ENCODE results near the gene DESI2.
"Not testable (repeated sequence)": the region's sequence is repeated elsewhere in the genome, so short reads cannot be mapped to it uniquely, and the experiment has no call there.

Gene DESI2

GRCh38 chr1:244654108-244655038 lies 1.4 kb downstream of the DESI2 start:
- Histone ChIP-seq H3K4me1 (peaks cover 32% of the 10 kb centered on the region), H3K4me3 (peak overlapping the region; percentile 95), H3K27me3 (no peaks in the 10 kb centered on the region), H4K20me1 (peaks cover 55% of the 10 kb centered on the region), H3K9me3 (peaks cover 26% of the 10 kb centered on the region), H3K27ac (peak overlapping the region; percentile 97), H3K36me3 (peaks cover 32% of the 10 kb centered on the region), H3K4me2 (peak overlapping the region; percentile 79), H3K9ac (peak overlapping the region; percentile 98)
- no peak for TF ChIP-seq Cebpa-rat (IDR thresholded peaks at IDR 0.05)

GRCh38 chr1:244655186-244655585 lies 2.3 kb downstream of the DESI2 start:
- H3K9me3 ChIP-seq = peaks cover 35% of the 10 kb centered on the region
- peaks cover 32% of the 10 kb centered on the region for H3K4me1 ChIP-seq
- H3K9ac ChIP-seq = peak overlapping the region; percentile 98
- H3K4me2 ChIP-seq = peak overlapping the region; percentile 79
- peaks cover 57% of the 10 kb centered on the region for H4K20me1 ChIP-seq
- peak overlapping the region; percentile 95 for H3K4me3 ChIP-seq
- TF ChIP-seq Cebpa-rat (IDR thresholded peaks at IDR 0.05) = no peak
- H3K36me3 ChIP-seq = peaks cover 40% of the 10 kb centered on the region
- peak overlapping the region; percentile 97 for H3K27ac ChIP-seq
- no peaks in the 10 kb centered on the region for H3K27me3 ChIP-seq

GRCh38 chr1:244657421-244657820 lies 4.5 kb downstream of the DESI2 start:
- no peak overlapping the region for H3K27ac ChIP-seq
- H4K20me1 ChIP-seq = peaks cover 57% of the 10 kb centered on the region
- no peak for TF ChIP-seq Cebpa-rat (IDR thresholded peaks at IDR 0.05)
- H3K9me3 ChIP-seq = peaks cover 45% of the 10 kb centered on the region
- H3K36me3 ChIP-seq = peaks cover 51% of the 10 kb centered on the region
- no peak overlapping the region for H3K9ac ChIP-seq
- no peak overlapping the region for H3K4me3 ChIP-seq
- peaks cover 31% of the 10 kb centered on the region for H3K4me1 ChIP-seq
- no peak overlapping the region for H3K4me2 ChIP-seq
- no peaks in the 10 kb centered on the region for H3K27me3 ChIP-seq

- peaks cover 51% of the 10 kb centered on the region for H3K36me3 ChIP-seq
- H3K27ac ChIP-seq = no peak overlapping the region
- no peak overlapping the region for H3K4me2 ChIP-seq
- no peak overlapping the region for H3K9ac ChIP-seq
- no peaks in the 10 kb centered on the region for H3K27me3 ChIP-seq
- H3K4me3 ChIP-seq = no peak overlapping the region
- no peak for TF ChIP-seq Cebpa-rat (IDR thresholded peaks at IDR 0.05)
- peaks cover 53% of the 10 kb centered on the region for H3K4me1 ChIP-seq
- peaks cover 45% of the 10 kb centered on the region for H3K9me3 ChIP-seq
- peaks cover 50% of the 10 kb centered on the region for H4K20me1 ChIP-seq
These were observed 6.8 kb downstream of the DESI2 start for GRCh38 chr1:244659694-244660093.

GRCh38 chr1:244660595-244660994 lies 7.7 kb downstream of the DESI2 start:
- Histone ChIP-seq H3K27me3 (no peaks in the 10 kb centered on the region), H4K20me1 (peaks cover 50% of the 10 kb centered on the region), H3K36me3 (peaks cover 51% of the 10 kb centered on the region), H3K4me1 (peaks cover 53% of the 10 kb centered on the region), H3K27ac (no peak overlapping the region), H3K4me2 (no peak overlapping the region), H3K9ac (no peak overlapping the region), H3K9me3 (peaks cover 45% of the 10 kb centered on the region), H3K4me3 (no peak overlapping the region)
- no peak for TF ChIP-seq Cebpa-rat (IDR thresholded peaks at IDR 0.05)

- Histone ChIP-seq H3K4me2 (peak overlapping the region; percentile 75), H3K4me1 (peaks cover 56% of the 10 kb centered on the region), H3K27ac (0 out of 2 replicates have a peak overlapping the region, but pooled peaks have one; percentile 48), H4K20me1 (peaks cover 52% of the 10 kb centered on the region), H3K9me3 (peaks cover 39% of the 10 kb centered on the region), H3K36me3 (peaks cover 43% of the 10 kb centered on the region)
- not testable (repeated sequence) for H3K27me3 ChIP-seq, H3K4me3 ChIP-seq, H3K9ac ChIP-seq
These were observed 8.8 kb downstream of the DESI2 start for GRCh38 chr1:244661569-244662312.

- peak overlapping the region; percentile 12; the same call in 1 of the 2 replicates for H3K4me3 ChIP-seq
These were observed 9.7 kb downstream of the DESI2 start for GRCh38 chr1:244662599-244662998.

GRCh38 chr1:244664353-244664752 lies 11.4 kb downstream of the DESI2 start:
- Histone ChIP-seq H4K20me1 (peaks cover 47% of the 10 kb centered on the region), H3K4me2 (peak overlapping the region; percentile 75), H3K4me1 (peaks cover 55% of the 10 kb centered on the region), H3K36me3 (peaks cover 34% of the 10 kb centered on the region), H3K9ac (peak overlapping the region; percentile 16; the same call in 1 of the 2 replicates), H3K27ac (peak overlapping the region; percentile 48), H3K27me3 (no peaks in the 10 kb centered on the region), H3K4me3 (no peak overlapping the region), H3K9me3 (peaks cover 34% of the 10 kb centered on the region)
- TF ChIP-seq Cebpa-rat (IDR thresholded peaks at IDR 0.05) = no peak

More at GRCh38 chr1:244662599-244662998, 9.7 kb downstream of the DESI2 start:
- Histone ChIP-seq H4K20me1 (peaks cover 56% of the 10 kb centered on the region), H3K9me3 (peaks cover 33% of the 10 kb centered on the region), H3K27me3 (no peaks in the 10 kb centered on the region), H3K9ac (no peak overlapping the region), H3K36me3 (peaks cover 42% of the 10 kb centered on the region), H3K4me1 (peaks cover 62% of the 10 kb centered on the region), H3K27ac (peak overlapping the region; percentile 48), H3K4me2 (peak overlapping the region; percentile 75)
- no peak for TF ChIP-seq Cebpa-rat (IDR thresholded peaks at IDR 0.05)

- peaks cover 55% of the 10 kb centered on the region for H3K4me1 ChIP-seq
These were observed 12.9 kb downstream of the DESI2 start for GRCh38 chr1:244665771-244666217.

GRCh38 chr1:244666672-244667418 lies 13.9 kb downstream of the DESI2 start:
- H3K4me3 ChIP-seq, H3K9ac ChIP-seq, H3K27me3 ChIP-seq, H3K27ac ChIP-seq: not testable (repeated sequence)
- H3K4me2 ChIP-seq = peak overlapping the region; percentile 28; the same call in 1 of the 2 replicates
- H3K36me3 ChIP-seq = peaks cover 39% of the 10 kb centered on the region
- peaks cover 46% of the 10 kb centered on the region for H4K20me1 ChIP-seq
- H3K9me3 ChIP-seq = peaks cover 40% of the 10 kb centered on the region
- H3K4me1 ChIP-seq = peaks cover 55% of the 10 kb centered on the region

More at GRCh38 chr1:244665771-244666217, 12.9 kb downstream of the DESI2 start:
- H3K27ac ChIP-seq = peak overlapping the region; percentile 48; the same call in 1 of the 2 replicates
- H3K4me2 ChIP-seq = peak overlapping the region; percentile 75
- H3K9me3 ChIP-seq = peaks cover 34% of the 10 kb centered on the region
- peaks cover 45% of the 10 kb centered on the region for H4K20me1 ChIP-seq
- no peaks in the 10 kb centered on the region for H3K27me3 ChIP-seq
- H3K9ac ChIP-seq = peak overlapping the region; percentile 26; the same call in 1 of the 2 replicates
- peak overlapping the region; percentile 19; the same call in 1 of the 2 replicates for H3K4me3 ChIP-seq
- peaks cover 34% of the 10 kb centered on the region for H3K36me3 ChIP-seq
- TF ChIP-seq Cebpa-rat (IDR thresholded peaks at IDR 0.05) = no peak
